Measurements from ENCODE around the gene RASSF5. TPM values are rescaled to one million over a fixed set of nuclear protein-coding genes. Genes with fewer than 3 reads are reported as not detected.

RASSF5 gene
- total and polyA plus RNA-seq, 9 of the 15 experiments (the other 6 are each of a cell fraction or from before 2014, with no cell fraction given) = 6.1 to 41.0 (median 25.2) TPM

- TF ChIP-seq MGA (IDR thresholded peaks at IDR 0.05) (peak; percentile 99), TCF7 (IDR thresholded peaks at IDR 0.05; ENCODE audit: borderline replicate concordance) (0 out of 2 replicates have a peak, but pooled peaks have one; percentile 14), NR3C1 (CRISPR knock-in tag; IDR thresholded peaks at IDR 0.05) (no peak), CBFA2T2 (conservative IDR thresholded peaks at IDR 0.05) (no peak), RUNX1 (IDR thresholded peaks at IDR 0.05; ENCODE audit: low read depth) (no peak), ZBTB49 (CRISPR knock-in tag; IDR thresholded peaks at IDR 0.05; ENCODE audit: borderline replicate concordance) (no peak), ARHGAP35 (IDR thresholded peaks at IDR 0.05; ENCODE audit: partially characterized antibody) (no peak), ZNF398 (CRISPR knock-in tag; IDR thresholded peaks at IDR 0.05) (no peak), MED1 (CRISPR knock-in tag; IDR thresholded peaks at IDR 0.05; ENCODE audit: borderline replicate concordance) (no peak)
These were observed 128.0 kb downstream of the RASSF5 start, which contains the start of gene DYRK3 (continued) for GRCh38 chr1:206635080-206635977.

All from K562 (cell line).